ENCODE data around the gene GPR15LG. TPM values are rescaled to one million over a fixed set of nuclear protein-coding genes. Genes with fewer than 3 reads are reported as not detected.

Gene GPR15LG
- total RNA-seq, 6 experiments from 2014 or later = not detected

DNA sequence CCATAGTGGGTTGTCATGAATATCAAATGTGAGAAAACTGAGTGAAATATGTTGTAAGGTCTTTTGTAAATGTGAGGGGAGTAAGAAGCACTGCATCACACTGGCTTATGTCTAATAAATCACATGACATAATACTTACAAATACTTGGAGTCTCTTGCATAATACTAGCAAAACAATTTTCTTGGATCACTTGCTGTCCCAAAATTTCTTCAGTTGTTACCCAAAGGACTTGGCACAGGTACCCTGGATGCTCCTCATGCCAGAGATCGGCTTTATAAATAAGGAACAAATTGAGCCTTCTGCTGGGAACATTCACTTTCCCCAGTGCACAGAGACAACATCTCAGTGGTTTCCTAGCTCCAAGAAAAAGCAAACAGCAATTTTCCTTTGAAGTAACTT, 56.8 kb downstream of the GPR15LG start:
- Mint-ChIP-seq H3K9me3 (no peaks in the 10 kb centered on the region), H3K4me3 (no peak overlapping the region), H3K27ac (no peak overlapping the region), H3K36me3 (ENCODE audit: low read depth) (no peaks in the 10 kb centered on the region), H3K27me3 (ENCODE audit: insufficient read depth) (peaks cover 10% of the 10 kb centered on the region), H3K4me1 (ENCODE audit: low read depth) (no peaks in the 10 kb centered on the region)
- no peak for DNase-seq
- TF ChIP-seq, protein P1, sequence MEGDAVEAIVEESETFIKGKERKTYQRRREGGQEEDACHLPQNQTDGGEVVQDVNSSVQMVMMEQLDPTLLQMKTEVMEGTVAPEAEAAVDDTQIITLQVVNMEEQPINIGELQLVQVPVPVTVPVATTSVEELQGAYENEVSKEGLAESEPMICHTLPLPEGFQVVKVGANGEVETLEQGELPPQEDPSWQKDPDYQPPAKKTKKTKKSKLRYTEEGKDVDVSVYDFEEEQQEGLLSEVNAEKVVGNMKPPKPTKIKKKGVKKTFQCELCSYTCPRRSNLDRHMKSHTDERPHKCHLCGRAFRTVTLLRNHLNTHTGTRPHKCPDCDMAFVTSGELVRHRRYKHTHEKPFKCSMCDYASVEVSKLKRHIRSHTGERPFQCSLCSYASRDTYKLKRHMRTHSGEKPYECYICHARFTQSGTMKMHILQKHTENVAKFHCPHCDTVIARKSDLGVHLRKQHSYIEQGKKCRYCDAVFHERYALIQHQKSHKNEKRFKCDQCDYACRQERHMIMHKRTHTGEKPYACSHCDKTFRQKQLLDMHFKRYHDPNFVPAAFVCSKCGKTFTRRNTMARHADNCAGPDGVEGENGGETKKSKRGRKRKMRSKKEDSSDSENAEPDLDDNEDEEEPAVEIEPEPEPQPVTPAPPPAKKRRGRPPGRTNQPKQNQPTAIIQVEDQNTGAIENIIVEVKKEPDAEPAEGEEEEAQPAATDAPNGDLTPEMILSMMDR (IDR thresholded peaks at IDR 0.05) = no peak

GRCh38 chr10:84232376-84232775, 58.8 kb downstream of the GPR15LG start:
- H3K9me3 Mint-ChIP-seq = no peaks in the 10 kb centered on the region
- no peaks in the 10 kb centered on the region for H3K36me3 Mint-ChIP-seq (ENCODE audit: low read depth)
- no peaks in the 10 kb centered on the region for H3K4me1 Mint-ChIP-seq (ENCODE audit: low read depth)
- TF ChIP-seq, protein P1 (IDR thresholded peaks at IDR 0.05) = no peak
- H3K27me3 Mint-ChIP-seq (ENCODE audit: insufficient read depth) = peaks cover 15% of the 10 kb centered on the region
- no peak overlapping the region for H3K4me3 Mint-ChIP-seq
- DNase-seq = no peak
- no peak overlapping the region for H3K27ac Mint-ChIP-seq

DNA sequence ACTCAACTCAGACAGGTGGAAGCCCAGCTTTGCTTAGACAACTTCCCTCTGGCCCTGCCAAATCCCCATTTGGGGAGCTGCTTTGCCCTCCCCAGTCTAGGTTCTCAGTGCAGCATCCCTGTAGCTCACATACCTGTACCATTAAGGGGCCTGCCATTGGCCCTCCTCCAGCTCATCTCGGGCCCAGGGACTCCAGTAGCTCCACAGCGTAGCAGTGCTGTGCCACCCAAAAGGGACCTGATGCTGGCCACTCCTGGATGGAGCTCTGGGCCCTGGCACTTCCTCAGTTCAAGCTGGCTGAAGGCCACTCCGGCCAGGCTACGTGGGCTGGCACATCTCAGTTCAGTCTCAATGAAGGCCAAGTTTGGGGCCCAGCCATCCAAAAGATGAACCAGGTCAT, 60.3 kb downstream of the GPR15LG start:
- no peak for DNase-seq
- Mint-ChIP-seq H3K27ac (no peak overlapping the region), H3K27me3 (ENCODE audit: insufficient read depth) (peaks cover 15% of the 10 kb centered on the region), H3K4me1 (ENCODE audit: low read depth) (no peaks in the 10 kb centered on the region), H3K36me3 (ENCODE audit: low read depth) (no peaks in the 10 kb centered on the region), H3K4me3 (no peak overlapping the region), H3K9me3 (no peaks in the 10 kb centered on the region)
- TF ChIP-seq, protein P1 (IDR thresholded peaks at IDR 0.05) = no peak

GRCh38 chr10:84234479-84234878, 60.9 kb downstream of the GPR15LG start:
- Mint-ChIP-seq H3K27ac (no peak overlapping the region), H3K4me1 (ENCODE audit: low read depth) (no peaks in the 10 kb centered on the region), H3K4me3 (no peak overlapping the region), H3K36me3 (ENCODE audit: low read depth) (no peaks in the 10 kb centered on the region), H3K9me3 (no peaks in the 10 kb centered on the region), H3K27me3 (ENCODE audit: insufficient read depth) (peaks cover 15% of the 10 kb centered on the region)
- no peak for DNase-seq
- TF ChIP-seq, protein P1 (IDR thresholded peaks at IDR 0.05) = no peak

Other genes starting within 250 kb of the GPR15LG start
- 100 to 1,000 TPM; 137 to 155 (median 142) TPM for gene GHITM, start 34.3 kb upstream of the GPR15LG start, total RNA-seq (2021; fragmentation: NEBNext Ultra II Directional; extraction: Animal tissue kit (Norgen Biotek cat#: 25700))
- not detected for gene CDHR1, start 20.7 kb downstream of the GPR15LG start, total RNA-seq (2021; fragmentation: NEBNext Ultra II Directional; extraction: Animal tissue kit (Norgen Biotek cat#: 25700))
- gene LRIT2, start 51.7 kb downstream of the GPR15LG start, total RNA-seq (2021; fragmentation: NEBNext Ultra II Directional; extraction: Animal tissue kit (Norgen Biotek cat#: 25700)) = not detected
- gene LRIT1, start 67.7 kb downstream of the GPR15LG start, total RNA-seq (2021; fragmentation: NEBNext Ultra II Directional; extraction: Animal tissue kit (Norgen Biotek cat#: 25700)) = not detected
- gene RGR, start 71.3 kb downstream of the GPR15LG start, total RNA-seq (2021; fragmentation: NEBNext Ultra II Directional; extraction: Animal tissue kit (Norgen Biotek cat#: 25700)) = not detected
- 10 to 100 TPM; 36.1 to 46.9 (median 43.0) TPM for gene CCSER2, start 154.8 kb downstream of the GPR15LG start, total RNA-seq (2021; fragmentation: NEBNext Ultra II Directional; extraction: Animal tissue kit (Norgen Biotek cat#: 25700))